Activated CD8-positive, alpha-beta memory T cell treated with anti-CD3 and anti-CD28 coated beads, Interleukin-2, amount 50 U/mL, for 48 hours (primary cell): ENCODE results near the gene BHLHE40.
A peak's percentile ranks its signal among the peaks of the same experiment; 100 is the strongest.
"Not testable (repeated sequence)": the region's sequence is repeated elsewhere in the genome, so short reads cannot be mapped to it uniquely, and the experiment has no call there.

Experiments
- DNase-seq: peaks from one replicate; pipeline ENCODE4 v3.0.0-alpha.2; 2020

The BHLHE40 gene

DNA sequence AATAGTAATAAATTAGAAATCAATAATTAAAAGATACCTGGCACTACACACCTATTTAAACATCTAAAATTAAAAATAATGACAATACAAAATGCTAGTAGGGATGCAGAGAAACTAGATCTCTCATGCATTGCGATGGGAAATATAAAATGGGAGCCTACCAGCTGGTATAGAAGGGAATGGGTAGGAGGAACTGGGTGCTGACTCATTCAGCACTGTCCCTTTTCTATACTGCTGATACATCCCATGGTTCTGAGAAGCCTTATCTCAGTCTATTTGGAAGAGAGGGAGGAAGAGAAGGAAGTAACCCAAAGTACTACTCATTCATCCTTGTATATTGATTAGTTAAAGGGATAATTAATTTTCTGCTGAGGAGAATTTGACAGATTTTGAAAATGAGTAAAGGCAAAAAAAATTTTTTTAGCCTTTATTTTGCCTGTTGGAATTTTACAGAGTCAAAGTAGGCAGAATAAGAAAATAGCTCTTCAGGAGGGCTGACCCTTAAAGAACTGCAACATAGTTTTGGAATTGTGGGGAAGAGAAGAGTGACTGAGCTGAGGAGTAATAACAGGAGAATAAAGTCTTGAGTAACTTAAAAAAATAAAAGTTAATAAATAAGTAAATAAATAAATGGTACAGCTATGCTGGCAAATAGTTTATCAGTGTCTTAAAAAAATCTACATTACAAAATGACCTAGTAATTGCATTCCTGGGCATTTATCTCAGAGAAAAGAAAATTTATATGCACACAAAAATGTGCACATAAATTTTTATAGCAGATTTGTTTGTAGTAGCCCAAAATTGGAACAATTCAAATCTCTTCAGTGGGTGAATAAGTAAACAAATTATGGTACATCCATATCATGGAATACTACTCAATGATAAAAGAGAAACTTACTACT, 15.3 kb upstream of the BHLHE40 start:
- DNase-seq, result no peak

DNA sequence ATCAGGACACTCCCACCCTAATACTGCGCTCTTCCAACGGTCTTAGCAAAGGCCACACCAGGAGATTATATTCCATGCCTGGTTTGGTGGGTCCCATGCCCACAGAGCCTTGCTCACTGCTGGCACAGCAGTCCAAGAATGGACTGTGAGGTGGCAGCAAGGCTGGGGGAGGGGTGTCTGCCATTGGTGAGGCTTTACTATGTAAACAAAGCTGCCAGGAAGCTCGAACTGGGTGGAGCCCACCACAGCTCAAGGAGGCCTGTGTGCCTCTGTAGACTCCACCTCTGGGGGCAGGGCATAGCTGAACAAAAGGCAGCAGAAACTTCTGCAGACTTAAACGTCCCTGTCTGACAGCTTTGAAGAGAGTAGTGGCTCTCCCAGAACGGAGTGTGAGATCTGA, 13.2 kb upstream of the BHLHE40 start:
- not testable (repeated sequence) for DNase-seq

DNA sequence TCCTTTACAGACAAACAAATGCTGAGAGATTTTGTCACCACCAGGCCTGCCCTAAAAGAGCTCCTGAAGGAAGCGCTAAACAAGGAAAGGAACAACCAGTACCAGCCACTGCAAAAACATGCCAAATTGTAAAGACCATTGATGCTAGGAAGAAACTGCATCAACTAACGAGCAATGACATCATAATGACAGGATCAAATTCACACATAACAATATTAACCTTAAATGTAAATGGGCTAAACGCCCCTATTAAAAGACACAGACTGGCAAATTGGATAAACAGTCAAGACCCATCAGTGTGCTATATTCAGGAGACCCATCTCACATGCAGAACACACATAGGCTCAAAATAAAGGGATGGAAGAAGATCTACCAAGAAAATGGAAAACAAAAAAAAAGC, 11.6 kb upstream of the BHLHE40 start:
- not testable (repeated sequence) for DNase-seq

DNA sequence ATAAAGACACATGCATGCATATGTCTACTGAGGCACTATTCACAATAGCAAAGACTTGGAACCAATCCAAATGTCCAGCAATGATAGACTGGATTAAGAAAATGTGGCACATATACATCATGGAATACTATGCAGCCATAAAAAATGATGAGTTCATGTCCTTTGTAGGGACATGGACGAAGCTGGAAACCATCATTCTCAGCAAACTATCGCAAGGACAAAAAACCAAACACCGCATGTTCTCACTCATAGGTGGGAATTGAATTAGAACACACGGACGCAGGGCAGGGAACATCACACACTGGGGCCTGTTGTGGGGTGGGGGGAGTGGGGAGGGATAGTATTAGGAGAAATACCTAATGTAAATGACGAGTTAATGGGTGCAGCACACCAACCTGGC, 7.8 kb upstream of the BHLHE40 start:
- DNase-seq, result not testable (repeated sequence)

DNA sequence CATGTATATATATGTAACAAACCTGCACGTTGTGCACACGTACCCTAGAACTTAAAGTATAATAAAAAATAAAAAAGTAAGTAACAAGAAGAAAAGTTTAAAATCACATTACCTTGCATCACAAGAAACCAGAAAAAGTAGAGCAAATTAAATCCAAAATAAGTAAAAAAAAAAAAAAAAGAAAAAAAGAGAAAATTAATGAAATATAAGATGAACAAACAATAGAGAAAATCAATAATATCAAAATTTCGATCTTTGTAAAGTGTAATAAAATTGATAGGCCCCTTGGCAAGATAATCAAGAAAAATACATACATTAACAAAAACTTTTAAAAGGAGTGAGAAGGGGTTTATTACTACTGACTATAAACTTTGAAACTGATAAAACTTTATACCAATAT, 7.4 kb upstream of the BHLHE40 start:
- no peak for DNase-seq

DNA sequence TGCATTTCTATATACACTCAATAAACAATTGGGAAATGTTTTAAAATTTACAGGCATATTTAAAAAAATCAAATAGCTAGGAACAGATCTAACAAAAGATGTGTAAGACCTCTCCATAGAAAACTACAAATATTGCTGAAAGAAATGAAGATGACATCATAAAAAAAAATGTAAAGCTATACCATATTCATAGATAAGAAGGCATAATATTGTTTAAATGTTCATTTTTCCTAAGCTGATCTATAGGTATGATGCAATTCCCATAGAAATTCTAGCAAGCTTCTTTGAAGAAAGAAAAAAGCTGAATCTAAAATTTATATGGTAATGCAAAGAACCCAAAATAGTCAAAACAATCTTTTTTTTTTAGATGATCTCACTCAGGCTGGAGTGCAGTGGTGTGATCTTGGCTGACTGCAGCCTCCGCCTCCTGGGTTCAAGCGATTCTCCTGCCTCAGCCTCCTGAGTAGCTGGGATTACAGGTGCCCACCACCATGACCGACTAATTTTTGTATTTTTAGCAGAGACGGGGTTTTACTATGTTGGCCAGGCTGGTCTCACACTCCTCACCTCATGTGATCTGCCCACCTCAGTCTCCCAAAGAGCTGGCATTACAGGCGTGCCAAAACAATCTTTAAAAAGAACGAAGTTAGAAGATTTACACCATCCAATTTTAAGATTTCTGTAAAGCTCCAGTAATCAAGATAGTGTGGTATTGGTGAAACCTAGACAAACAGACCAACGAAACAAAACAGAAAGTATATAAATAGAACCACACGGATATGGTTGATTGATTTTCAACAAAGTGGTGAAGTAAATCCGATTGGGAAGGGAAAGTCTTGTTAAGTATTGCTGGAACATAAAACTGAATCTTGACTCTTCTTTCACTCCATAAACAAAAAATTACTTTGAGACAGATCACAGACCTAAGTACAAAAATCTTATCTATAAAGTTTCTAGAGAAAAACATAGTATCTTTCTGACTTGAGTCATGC, 6.3 kb upstream of the BHLHE40 start:
- no peak for DNase-seq

DNA sequence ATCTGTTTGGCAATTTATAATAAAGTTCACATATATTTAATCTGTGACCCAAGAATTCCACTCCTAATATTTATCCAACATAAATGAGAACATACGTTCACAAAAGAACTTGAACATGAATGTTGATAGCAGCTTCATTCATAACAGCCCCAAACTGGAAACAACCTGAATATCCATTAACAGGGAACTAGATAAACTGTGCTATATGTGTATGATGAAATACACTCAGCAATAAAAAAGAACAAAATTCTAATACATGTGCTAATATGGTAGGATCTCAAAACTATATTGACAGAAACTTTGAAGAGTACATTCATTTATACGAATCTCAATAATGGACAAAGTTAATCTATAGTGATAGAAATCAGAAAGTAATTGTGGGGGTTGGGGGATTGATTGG, 5.1 kb upstream of the BHLHE40 start:
- no peak for DNase-seq

DNA sequence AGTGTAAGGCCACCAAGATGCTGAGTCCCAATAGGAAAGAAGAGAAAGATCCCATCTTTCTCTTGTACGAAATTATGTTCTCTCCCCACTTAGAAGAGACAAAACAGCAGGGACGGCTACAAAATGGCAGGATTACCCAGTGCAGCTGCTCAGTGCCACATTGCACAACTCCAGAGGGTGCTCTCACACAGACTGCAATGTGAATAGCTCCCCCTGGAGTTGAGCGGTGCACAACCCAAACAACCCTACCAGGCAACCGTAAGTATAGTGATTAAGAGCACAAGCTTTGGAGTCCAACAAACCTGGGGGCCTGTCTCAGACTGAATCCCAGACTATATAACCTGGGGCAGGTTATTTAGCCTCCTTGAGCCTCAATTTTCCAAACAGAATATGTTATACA, 3.1 kb upstream of the BHLHE40 start:
- DNase-seq, result no peak

DNA sequence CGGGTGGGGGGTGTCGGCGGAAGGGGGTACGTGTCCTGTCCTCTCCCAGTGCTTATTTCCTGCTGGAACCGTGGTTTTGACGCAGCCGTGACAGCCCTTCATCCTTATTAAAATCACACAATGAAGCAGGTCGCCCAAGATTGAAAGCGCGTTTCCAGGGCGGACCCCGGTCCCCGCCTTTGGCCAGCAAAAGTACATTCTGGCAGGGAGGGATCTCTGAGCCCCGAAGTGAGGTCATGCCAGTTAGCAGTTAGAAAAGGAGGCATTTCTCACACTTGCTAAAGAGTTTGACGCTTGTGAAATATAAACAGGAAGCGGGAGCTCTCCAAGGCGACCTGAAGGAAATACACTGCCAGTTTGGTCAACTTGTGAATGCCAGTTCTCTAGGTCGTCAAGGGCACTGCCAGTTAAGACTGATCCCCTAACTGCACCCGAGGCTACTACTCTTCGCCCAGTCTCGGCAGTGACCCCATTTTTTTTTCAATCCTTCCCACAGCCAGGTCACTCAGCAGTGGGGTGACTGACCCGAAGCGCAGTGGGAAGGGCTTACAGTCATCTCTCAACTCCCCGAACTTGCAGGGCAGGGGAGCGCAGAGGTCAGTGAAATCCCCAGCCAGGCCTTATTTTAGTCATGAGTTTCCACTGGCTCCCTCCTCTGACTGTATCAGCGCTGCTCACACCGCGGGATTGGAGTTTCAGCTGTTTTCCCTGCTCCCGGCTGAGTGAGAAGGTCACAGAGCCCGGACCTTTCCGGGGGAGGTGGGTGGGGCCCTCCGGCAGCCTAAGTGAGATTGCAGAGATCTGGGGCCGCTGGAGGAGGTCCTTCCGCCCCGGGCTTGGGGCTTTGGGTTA, 2.0 kb upstream of the BHLHE40 start:
- DNase-seq, result peak; percentile 88

DNA sequence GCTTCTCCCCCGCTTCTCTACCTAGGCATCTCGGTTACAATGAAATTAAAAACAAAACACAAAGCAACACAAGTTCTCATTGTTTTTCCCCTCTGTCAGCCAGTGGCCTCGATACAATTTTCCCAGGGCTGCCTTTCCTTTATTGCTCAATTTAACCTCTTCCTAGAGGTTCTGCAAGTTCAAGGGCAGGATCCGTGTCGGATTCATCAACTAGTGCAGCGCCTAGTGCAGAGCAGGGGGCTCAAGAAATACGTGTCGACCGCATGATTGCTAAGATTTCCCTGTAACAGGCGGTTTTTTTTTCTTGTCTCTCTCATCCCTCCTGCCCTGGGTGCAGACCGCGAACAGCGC, 1.4 kb upstream of the BHLHE40 start:
- DNase-seq, result no peak

DNA sequence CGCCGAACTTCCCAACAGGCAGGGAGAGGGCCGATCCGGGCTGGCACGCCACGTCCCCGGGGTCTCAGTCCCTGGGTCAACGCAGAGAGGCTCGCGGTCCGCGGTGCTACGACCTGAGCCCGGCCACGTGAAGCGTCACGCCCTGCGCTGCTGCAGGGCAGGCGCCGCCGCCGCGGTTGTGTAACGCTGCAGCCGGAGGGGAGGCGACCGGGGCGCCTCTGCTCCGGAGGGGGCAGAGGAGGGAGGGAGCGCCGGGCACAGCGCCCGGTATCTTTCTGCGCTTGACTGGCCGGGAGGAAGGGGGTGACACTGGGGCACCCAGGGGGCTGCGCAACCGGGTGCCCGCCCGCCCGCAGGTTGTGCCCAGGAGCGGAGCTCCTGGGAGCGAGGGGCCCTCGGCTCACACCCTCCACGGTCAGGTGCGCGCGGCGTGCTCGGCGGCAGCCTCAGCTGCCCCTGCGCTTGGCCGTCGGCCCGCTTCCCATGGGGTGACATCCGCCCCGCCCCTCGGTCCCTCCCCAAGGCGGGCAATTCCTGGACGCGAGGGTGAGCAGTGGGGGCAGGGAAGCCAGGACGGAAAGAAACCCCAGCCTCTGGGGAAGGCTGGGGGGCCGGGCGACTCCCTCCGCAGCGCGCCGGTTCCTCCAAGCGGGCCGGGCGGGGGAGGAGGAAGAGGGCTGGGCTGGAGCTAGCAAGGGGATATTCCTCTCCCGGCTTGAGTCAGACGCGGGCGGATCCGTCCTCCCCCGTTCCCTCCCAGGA, 852 bp upstream of the BHLHE40 start:
- DNase-seq, result peak; percentile 94

DNA sequence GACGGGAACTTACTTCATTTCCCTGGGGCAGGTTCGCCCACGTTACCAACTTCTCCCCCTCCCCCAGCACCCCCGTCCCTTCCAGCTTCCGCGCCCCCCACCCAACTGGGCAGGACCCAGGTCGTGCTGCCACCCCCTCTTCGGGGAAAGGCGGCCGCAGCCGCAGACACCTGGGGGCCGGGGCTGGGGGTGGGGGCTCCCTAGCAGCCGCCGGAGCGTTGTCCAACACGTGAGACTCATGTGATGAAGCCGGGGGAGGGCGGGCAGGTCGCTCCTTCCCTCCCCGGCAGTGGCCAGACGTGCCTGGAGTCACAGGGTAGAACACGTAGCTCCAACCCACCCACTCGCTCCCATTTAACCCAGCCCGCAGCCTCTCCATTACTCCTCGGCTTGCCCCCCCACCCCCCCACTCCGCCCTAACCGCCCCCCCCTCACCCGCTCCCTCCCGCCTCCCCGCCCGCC, 240 bp upstream of the BHLHE40 start:
- DNase-seq, result no peak

DNA sequence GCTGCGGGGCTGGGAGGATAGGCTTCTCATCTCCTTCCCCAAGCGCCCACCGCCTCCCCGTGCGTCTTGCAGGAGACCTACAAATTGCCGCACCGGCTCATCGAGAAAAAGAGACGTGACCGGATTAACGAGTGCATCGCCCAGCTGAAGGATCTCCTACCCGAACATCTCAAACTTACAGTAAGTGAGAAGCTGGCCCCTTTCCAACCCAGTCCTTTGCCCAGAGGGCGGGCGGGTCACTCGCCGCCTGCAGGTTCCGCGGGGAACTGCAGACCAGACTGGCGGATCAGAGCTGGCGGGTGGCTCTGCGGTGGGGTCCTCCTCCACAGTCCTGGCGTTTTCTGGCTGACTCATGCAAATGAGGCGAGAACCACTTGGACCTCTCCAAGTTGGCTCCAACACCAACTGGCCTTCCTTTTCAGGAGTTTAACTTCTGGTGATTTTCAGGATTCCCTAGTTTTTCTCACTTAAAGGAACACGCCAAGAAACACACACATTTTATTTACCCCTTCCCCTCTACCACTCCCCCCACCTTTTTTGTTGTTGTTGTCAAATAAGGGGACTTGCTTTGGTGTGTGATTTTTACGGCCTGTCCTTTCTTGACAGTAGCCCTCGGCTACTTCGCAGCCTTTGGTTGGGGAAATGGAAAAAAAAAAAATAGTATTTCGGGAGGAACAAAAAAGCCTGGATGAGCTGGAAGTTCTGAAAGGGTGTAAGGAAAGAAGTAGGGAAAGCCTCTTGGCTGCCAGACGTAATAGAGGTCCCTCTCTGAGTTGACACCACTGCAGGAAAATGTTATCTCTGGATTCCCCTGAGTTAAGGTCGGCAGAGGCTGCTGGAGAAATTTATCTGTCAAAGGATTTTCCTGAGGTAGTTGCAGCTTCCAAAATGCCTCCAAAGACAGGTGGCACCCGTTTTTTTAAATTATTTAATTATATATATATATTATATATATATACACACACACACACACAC, 1.3 kb downstream of the BHLHE40 start:
- DNase-seq, result peak; percentile 98

DNA sequence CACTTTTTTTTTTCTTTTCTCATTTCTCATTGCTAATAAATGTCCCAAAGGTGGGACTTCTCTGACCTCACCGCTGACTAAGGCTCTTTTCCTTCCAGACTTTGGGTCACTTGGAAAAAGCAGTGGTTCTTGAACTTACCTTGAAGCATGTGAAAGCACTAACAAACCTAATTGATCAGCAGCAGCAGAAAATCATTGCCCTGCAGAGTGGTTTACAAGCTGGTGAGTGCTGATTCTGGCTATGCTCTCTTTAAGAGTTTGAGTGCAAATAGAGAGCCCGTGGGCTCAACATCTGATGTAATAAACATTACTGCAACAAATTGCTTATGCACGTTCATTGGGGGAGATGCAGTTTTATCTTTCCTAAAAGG, 2.0 kb downstream of the BHLHE40 start:
- peak; percentile 44 for DNase-seq

DNA sequence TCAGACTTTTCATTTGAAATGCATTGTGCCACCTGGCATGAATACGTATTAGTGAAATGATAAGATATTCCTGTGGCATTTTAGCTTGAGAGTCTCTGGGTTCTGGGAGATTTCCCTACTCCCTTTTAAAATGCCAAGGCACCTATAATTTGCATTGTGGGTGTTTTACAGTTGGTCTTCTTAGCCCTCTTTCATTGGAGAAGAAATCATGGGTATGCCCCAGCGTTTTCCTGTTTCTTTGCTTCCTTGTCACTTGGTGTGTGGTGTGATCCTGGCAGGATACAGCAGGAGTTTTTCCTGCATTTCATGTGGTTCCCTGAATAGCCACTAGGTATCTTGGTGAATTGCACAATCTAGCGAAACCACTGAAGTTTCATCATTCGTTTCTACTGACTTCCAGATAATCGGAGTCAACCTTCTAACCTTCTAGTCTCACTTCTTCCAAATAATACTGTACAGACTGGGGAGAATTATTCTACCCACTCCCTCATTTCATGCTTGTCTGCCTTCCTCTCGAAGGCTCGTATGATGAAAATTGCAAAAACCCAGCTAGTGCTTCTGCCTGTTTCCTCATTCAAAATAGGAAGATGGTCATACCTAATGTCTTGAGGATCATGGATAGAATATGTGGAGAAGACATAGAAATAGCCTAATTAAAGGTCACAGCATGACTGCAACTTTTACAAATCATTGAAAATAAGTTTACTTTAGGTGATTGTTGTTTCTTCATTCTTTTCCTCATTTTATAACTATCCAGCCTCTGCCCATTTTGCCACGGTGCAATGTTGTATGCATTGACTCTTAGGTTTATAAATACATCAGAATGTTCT, 2.6 kb downstream of the BHLHE40 start:
- peak; percentile 52 for DNase-seq

DNA sequence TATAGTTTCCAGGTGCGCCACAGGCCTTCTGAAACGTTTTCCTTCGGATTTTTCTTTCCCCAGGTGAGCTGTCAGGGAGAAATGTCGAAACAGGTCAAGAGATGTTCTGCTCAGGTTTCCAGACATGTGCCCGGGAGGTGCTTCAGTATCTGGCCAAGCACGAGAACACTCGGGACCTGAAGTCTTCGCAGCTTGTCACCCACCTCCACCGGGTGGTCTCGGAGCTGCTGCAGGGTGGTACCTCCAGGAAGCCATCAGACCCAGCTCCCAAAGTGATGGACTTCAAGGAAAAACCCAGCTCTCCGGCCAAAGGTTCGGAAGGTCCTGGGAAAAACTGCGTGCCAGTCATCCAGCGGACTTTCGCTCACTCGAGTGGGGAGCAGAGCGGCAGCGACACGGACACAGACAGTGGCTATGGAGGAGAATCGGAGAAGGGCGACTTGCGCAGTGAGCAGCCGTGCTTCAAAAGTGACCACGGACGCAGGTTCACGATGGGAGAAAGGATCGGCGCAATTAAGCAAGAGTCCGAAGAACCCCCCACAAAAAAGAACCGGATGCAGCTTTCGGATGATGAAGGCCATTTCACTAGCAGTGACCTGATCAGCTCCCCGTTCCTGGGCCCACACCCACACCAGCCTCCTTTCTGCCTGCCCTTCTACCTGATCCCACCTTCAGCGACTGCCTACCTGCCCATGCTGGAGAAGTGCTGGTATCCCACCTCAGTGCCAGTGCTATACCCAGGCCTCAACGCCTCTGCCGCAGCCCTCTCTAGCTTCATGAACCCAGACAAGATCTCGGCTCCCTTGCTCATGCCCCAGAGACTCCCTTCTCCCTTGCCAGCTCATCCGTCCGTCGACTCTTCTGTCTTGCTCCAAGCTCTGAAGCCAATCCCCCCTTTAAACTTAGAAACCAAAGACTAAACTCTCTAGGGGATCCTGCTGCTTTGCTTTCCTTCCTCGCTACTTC, 3.8 kb downstream of the BHLHE40 start:
- DNase-seq, result no peak

DNA sequence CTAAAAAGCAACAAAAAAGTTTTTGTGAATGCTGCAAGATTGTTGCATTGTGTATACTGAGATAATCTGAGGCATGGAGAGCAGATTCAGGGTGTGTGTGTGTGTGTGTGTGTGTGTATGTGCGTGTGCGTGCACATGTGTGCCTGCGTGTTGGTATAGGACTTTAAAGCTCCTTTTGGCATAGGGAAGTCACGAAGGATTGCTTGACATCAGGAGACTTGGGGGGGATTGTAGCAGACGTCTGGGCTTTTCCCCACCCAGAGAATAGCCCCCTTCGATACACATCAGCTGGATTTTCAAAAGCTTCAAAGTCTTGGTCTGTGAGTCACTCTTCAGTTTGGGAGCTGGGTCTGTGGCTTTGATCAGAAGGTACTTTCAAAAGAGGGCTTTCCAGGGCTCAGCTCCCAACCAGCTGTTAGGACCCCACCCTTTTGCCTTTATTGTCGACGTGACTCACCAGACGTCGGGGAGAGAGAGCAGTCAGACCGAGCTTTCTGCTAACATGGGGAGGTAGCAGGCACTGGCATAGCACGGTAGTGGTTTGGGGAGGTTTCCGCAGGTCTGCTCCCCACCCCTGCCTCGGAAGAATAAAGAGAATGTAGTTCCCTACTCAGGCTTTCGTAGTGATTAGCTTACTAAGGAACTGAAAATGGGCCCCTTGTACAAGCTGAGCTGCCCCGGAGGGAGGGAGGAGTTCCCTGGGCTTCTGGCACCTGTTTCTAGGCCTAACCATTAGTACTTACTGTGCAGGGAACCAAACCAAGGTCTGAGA, 4.7 kb downstream of the BHLHE40 start:
- DNase-seq, result peak; percentile 86

DNA sequence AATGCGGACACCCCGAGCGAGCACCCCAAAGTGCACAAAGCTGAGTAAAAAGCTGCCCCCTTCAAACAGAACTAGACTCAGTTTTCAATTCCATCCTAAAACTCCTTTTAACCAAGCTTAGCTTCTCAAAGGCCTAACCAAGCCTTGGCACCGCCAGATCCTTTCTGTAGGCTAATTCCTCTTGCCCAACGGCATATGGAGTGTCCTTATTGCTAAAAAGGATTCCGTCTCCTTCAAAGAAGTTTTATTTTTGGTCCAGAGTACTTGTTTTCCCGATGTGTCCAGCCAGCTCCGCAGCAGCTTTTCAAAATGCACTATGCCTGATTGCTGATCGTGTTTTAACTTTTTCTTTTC, 5.3 kb downstream of the BHLHE40 start:
- DNase-seq, result no peak
